Gastroesophageal sphincter (tissue), 3 donors: ENCODE results near the gene HARBI1.

Experiments used
- CTCF ChIP-seq, 4 experiments: fragments of 200-600 bp in 2 of 4; fragments of 450-650 bp in 2 of 4; sonication (generic) in 1 of 4; IDR thresholded peaks; one replicate each; pipeline ENCODE4 v1.5.1; 2017 to 2019; ENCODE audit warnings: antibody characterized with exemption in 4 of 4, mild to moderate bottlenecking in 2 of 4, moderate library complexity in 2 of 4
- EP300 ChIP-seq: sonication (generic); formaldehyde crosslinking; IDR thresholded peaks from one replicate; pipeline ENCODE4 v1.6.1; 2017; ENCODE audit warnings: antibody characterized with exemption, mild to moderate bottlenecking
- POLR2A ChIP-seq, 2 donors: fragments of 450-650 bp; IDR thresholded peaks; one replicate each; pipeline ENCODE4 v1.6.1; 2017; ENCODE audit warnings: antibody characterized with exemption in 2 of 2, mild to moderate bottlenecking in 2 of 2, moderate library complexity in 1 of 2
- POLR2AphosphoS5 ChIP-seq: sonication (generic); formaldehyde crosslinking; IDR thresholded peaks from one replicate; pipeline ENCODE4 v1.6.1; 2017; ENCODE audit warnings: antibody characterized with exemption

GRCh38 chr11:46615756-46616155 lies 1.3 kb downstream of the HARBI1 start:
- TF ChIP-seq CTCF (IDR thresholded peaks at IDR 0.05) = no peak
- no peak for TF ChIP-seq EP300
- TF ChIP-seq POLR2A (IDR thresholded peaks at IDR 0.05) = no peak
- no peak for TF ChIP-seq POLR2AphosphoS5
